Neural cell (in vitro differentiated cells): ENCODE measurements around the gene PAFAH2.
A peak's percentile ranks its signal among the peaks of the same experiment; 100 is the strongest.

Source experiments
- EP300 ChIP-seq: fragments of 450-650 bp; conservative IDR thresholded peaks from 2 replicates; pipeline ENCODE4 v1.6.1; 2014; ENCODE audit warnings: antibody characterized with exemption, mild to moderate bottlenecking, moderate library complexity; ENCODE audit not compliant: poor library complexity, severe bottlenecking
- EZH2 ChIP-seq: fragments of 200-600, 300-800 bp; shearing (Covaris generic), sonication (generic); IDR thresholded peaks from 2 replicates; pipeline ENCODE4 v1.6.1; 2014; ENCODE audit warnings: antibody characterized with exemption, low read length, borderline replicate concordance, mild to moderate bottlenecking; ENCODE audit not compliant: insufficient read depth, poor library complexity, severe bottlenecking
- MXI1 ChIP-seq: fragments of 450-650 bp; conservative IDR thresholded peaks from 2 replicates; pipeline ENCODE4 v1.6.1; 2014; ENCODE audit warnings: antibody characterized with exemption, mild to moderate bottlenecking; ENCODE audit not compliant: poor library complexity, severe bottlenecking
- POLR2AphosphoS5 ChIP-seq: IDR thresholded peaks from 2 replicates; pipeline ENCODE4 v1.6.1; 2012
- RAD21 ChIP-seq: fragments of 450-650 bp; conservative IDR thresholded peaks from 2 replicates; pipeline ENCODE4 v1.6.1; 2014; ENCODE audit warnings: antibody characterized with exemption, mild to moderate bottlenecking, moderate library complexity
- SMC3 ChIP-seq: fragments of 450-650 bp; conservative IDR thresholded peaks from 2 replicates; pipeline ENCODE4 v1.6.1; 2014; ENCODE audit warnings: antibody characterized with exemption, mild to moderate bottlenecking, moderate library complexity; ENCODE audit not compliant: poor library complexity
- TAF1 ChIP-seq: IDR thresholded peaks from 2 replicates; pipeline ENCODE4 v1.6.1; 2012; ENCODE audit warnings: low read depth
- TF ChIP-seq, protein P1 (sequence below): fragments of 450-650 bp; IDR thresholded peaks from 2 replicates; pipeline ENCODE4 v1.5.1; 2014; ENCODE audit warnings: antibody characterized with exemption, mild to moderate bottlenecking, moderate library complexity; ENCODE audit not compliant: poor library complexity, severe bottlenecking
- TF ChIP-seq, protein P2 (sequence below): IDR thresholded peaks from 2 replicates; pipeline ENCODE4 v1.6.1; 2012; ENCODE audit warnings: borderline replicate concordance

DNA sequence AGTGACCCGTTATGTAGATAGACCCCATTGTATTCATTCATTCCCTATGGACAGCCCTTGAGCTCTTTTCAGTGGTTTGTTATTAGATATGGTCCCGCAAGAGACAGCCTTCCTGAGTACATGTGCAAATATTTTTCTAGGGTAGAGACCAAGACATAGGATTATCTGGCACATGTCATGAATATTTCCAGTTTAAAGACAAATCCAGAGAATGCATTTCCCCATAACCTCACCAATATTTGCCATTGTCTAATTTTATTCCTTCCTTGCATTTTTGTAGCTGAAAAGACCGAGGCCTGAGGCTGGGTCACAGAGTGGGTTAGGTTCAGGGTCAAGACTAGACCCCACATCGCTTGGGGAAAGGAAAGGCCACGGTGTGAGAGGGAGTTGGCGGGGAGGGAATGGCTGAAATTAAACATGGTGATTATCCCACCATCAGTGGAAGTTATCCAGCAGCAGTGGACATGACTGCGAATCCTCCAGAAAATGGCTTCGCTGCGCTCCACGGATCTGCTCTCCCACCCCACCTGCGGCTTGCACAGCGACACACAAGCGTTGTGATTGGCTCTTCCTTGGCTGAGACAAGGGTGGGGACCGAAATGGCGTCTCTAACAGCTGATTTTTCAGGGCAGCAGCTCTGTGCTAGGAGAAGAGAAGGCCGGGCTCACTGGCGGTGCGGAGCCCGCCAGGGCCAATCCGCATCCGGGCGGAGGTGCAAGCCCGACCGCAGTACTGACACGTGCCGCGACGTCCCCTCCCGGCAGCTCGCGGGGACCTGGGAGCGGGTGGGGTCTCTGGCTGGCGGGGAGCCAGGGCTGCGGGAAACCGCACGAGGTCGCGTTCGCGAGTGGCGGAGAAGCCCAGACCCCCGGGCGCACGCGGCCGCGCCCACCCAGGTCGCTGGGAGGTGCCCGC lies 75.5 kb downstream of the PAFAH2 start:
- TF ChIP-seq EP300, result no peak
- TF ChIP-seq EZH2, result no peak
- TF ChIP-seq, protein P1, sequence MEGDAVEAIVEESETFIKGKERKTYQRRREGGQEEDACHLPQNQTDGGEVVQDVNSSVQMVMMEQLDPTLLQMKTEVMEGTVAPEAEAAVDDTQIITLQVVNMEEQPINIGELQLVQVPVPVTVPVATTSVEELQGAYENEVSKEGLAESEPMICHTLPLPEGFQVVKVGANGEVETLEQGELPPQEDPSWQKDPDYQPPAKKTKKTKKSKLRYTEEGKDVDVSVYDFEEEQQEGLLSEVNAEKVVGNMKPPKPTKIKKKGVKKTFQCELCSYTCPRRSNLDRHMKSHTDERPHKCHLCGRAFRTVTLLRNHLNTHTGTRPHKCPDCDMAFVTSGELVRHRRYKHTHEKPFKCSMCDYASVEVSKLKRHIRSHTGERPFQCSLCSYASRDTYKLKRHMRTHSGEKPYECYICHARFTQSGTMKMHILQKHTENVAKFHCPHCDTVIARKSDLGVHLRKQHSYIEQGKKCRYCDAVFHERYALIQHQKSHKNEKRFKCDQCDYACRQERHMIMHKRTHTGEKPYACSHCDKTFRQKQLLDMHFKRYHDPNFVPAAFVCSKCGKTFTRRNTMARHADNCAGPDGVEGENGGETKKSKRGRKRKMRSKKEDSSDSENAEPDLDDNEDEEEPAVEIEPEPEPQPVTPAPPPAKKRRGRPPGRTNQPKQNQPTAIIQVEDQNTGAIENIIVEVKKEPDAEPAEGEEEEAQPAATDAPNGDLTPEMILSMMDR, result peak; percentile 37
- TF ChIP-seq MXI1, result peak; percentile 63
- TF ChIP-seq, protein P2, sequence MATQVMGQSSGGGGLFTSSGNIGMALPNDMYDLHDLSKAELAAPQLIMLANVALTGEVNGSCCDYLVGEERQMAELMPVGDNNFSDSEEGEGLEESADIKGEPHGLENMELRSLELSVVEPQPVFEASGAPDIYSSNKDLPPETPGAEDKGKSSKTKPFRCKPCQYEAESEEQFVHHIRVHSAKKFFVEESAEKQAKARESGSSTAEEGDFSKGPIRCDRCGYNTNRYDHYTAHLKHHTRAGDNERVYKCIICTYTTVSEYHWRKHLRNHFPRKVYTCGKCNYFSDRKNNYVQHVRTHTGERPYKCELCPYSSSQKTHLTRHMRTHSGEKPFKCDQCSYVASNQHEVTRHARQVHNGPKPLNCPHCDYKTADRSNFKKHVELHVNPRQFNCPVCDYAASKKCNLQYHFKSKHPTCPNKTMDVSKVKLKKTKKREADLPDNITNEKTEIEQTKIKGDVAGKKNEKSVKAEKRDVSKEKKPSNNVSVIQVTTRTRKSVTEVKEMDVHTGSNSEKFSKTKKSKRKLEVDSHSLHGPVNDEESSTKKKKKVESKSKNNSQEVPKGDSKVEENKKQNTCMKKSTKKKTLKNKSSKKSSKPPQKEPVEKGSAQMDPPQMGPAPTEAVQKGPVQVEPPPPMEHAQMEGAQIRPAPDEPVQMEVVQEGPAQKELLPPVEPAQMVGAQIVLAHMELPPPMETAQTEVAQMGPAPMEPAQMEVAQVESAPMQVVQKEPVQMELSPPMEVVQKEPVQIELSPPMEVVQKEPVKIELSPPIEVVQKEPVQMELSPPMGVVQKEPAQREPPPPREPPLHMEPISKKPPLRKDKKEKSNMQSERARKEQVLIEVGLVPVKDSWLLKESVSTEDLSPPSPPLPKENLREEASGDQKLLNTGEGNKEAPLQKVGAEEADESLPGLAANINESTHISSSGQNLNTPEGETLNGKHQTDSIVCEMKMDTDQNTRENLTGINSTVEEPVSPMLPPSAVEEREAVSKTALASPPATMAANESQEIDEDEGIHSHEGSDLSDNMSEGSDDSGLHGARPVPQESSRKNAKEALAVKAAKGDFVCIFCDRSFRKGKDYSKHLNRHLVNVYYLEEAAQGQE, result no peak
- TF ChIP-seq RAD21, result peak; percentile 19
- TF ChIP-seq POLR2AphosphoS5, result peak; percentile 59
- peak; percentile 30 for TF ChIP-seq SMC3
- peak; percentile 68 for TF ChIP-seq TAF1
